K562 (cell line): ENCODE data around the gene PEDS1. TPM values are rescaled to one million over a fixed set of nuclear protein-coding genes. Genes with fewer than 3 reads are reported as not detected.

ENCODE experiments used
- CCAR2 ChIP-seq: fragments of 200-400 bp; formaldehyde crosslinking; IDR thresholded peaks from 2 replicates; pipeline ENCODE4 v1.6.1; 2017; ENCODE audit warnings: mild to moderate bottlenecking, low read depth, low read length
- ESRRA ChIP-seq: fragments of 450-650 bp; IDR thresholded peaks from 2 replicates; pipeline ENCODE4 v1.6.1; 2014; ENCODE audit warnings: low read depth, mild to moderate bottlenecking, moderate library complexity, borderline replicate concordance
- EZH2 ChIP-seq: IDR thresholded peaks from 2 replicates; pipeline ENCODE4 v1.6.1; 2012; ENCODE audit warnings: low read depth, mild to moderate bottlenecking, inconsistent platforms, low read length, borderline replicate concordance
- FOXJ2 ChIP-seq: fragments of 200-800 bp; sonication (Bioruptor generic); IDR thresholded peaks from 2 replicates; pipeline ENCODE4 v1.6.1; 2016; ENCODE audit warnings: missing genetic modification characterization, missing compliant biosample characterization
- HDAC2 ChIP-seq: fragments of 450-650 bp; IDR thresholded peaks from 2 replicates; pipeline ENCODE4 v1.6.1; 2016; ENCODE audit warnings: mild to moderate bottlenecking
- HSF4 ChIP-seq: fragments of 250-450 bp; sonication (Bioruptor Pico); IDR thresholded peaks from 2 replicates; pipeline ENCODE4 v2.1.2; 2022; ENCODE audit warnings: mild to moderate bottlenecking, moderate library complexity, borderline replicate concordance
- MITF ChIP-seq: IDR thresholded peaks from 2 replicates; pipeline ENCODE4 v1.6.1; 2014; ENCODE audit warnings: antibody characterized with exemption
- MTA3 ChIP-seq: fragments of 450-650 bp; formaldehyde crosslinking; IDR thresholded peaks from 2 replicates; pipeline ENCODE4 v1.6.1; 2017; ENCODE audit warnings: mild to moderate bottlenecking, borderline replicate concordance
- MYNN ChIP-seq, 2 experiments: sonication (generic); formaldehyde crosslinking in 1 of 2; IDR thresholded peaks; 2 replicates each; pipeline versions ENCODE4 v1.5.0 to v1.6.1; 2016 to 2020; ENCODE audit warnings: antibody characterized with exemption in 1 of 2, missing genetic modification reagents in 1 of 2
- NFXL1 ChIP-seq: fragments of 450-650 bp; formaldehyde crosslinking; IDR thresholded peaks from 2 replicates; pipeline ENCODE4 v1.4.0; 2021; ENCODE audit warnings: mild to moderate bottlenecking
- NR2F6 ChIP-seq: fragments of 450-650 bp; formaldehyde crosslinking; IDR thresholded peaks from 2 replicates; pipeline ENCODE4 v1.4.0; 2020; ENCODE audit warnings: mild to moderate bottlenecking
- PURB ChIP-seq: sonication (generic); formaldehyde crosslinking; IDR thresholded peaks from 2 replicates; pipeline ENCODE4 v1.9.0; 2021; ENCODE audit warnings: low read depth, mild to moderate bottlenecking, missing genetic modification reagents
- RERE ChIP-seq: sonication (generic); formaldehyde crosslinking; IDR thresholded peaks from 2 replicates; pipeline ENCODE4 v1.8.0; 2023; ENCODE audit warnings: missing genetic modification reagents, mild to moderate bottlenecking, borderline replicate concordance
- SIRT6 ChIP-seq: IDR thresholded peaks from one replicate; pipeline ENCODE4 v1.6.1; 2012; ENCODE audit warnings: low read depth, mild to moderate bottlenecking, control low read depth, inconsistent platforms, low read length, moderate library complexity
- SP1 ChIP-seq: sonication (generic); formaldehyde crosslinking; IDR thresholded peaks from 2 replicates; pipeline ENCODE4 v1.8.1; 2022; ENCODE audit warnings: mild to moderate bottlenecking, missing genetic modification reagents
- SUPT5H ChIP-seq: fragments of 450-650 bp; IDR thresholded peaks from 2 replicates; pipeline ENCODE4 v1.6.1; 2016
- TAF7 ChIP-seq: fragments of 450-650 bp; IDR thresholded peaks from 2 replicates; pipeline ENCODE4 v1.6.1; 2016; ENCODE audit warnings: missing genetic modification characterization, missing compliant biosample characterization
- TEAD1 ChIP-seq, 2 experiments: fragments of 450-650 bp in 1 of 2; sonication (generic) in 1 of 2; formaldehyde crosslinking; IDR thresholded peaks; 2 replicates each; pipeline versions ENCODE4 v1.4.0 to v1.8.0; 2020 to 2022; ENCODE audit warnings: mild to moderate bottlenecking in 2 of 2, missing genetic modification reagents in 1 of 2
- XRCC5 ChIP-seq: fragments of 200-400 bp; formaldehyde crosslinking; IDR thresholded peaks from 2 replicates; pipeline ENCODE4 v1.6.1; 2017; ENCODE audit warnings: low read depth, mild to moderate bottlenecking, low read length
- ZNF311 ChIP-seq: fragments of 250-450 bp; sonication (Bioruptor Pico); IDR thresholded peaks from 2 replicates; pipeline ENCODE4 v1.4.0; 2020; ENCODE audit warnings: mild to moderate bottlenecking, moderate library complexity
- ZNF354B ChIP-seq: fragments of 250-450 bp; sonication (Bioruptor Pico); IDR thresholded peaks from 2 replicates; pipeline ENCODE4 v1.4.0; 2020
- polyA plus RNA-seq, 8 experiments: library from polyadenylated mRNA; depleted of rRNA in 4 of 8; stranded (reverse) in 5 of 8; unstranded in 3 of 8; fragments of >200 nt; fragmentation: Nextera tagmentation in 2 of 8; fragmentation: Illumina TruSeq in 1 of 8; extraction: Ambion mirVana in 2 of 8; extraction: Trizol in 1 of 8; gene quantifications; 2 replicates each; pipeline versions ENCODE4 v1.2.1 to v1.2.3, GENCODE V29; 2011 to 2014; ENCODE audit warnings: inconsistent platforms in 1 of 8, missing spikeins in 1 of 8
- total RNA-seq, 7 experiments: library from RNA; depleted of rRNA in 6 of 7; stranded (reverse); fragments of >200 nt in 6 of 7; fragmentation: Illumina TruSeq in 2 of 7; extraction: Trizol in 2 of 7; gene quantifications; 2 replicates each; pipeline versions ENCODE4 v1.2.1 to v1.2.3, GENCODE V29; 2011 to 2021; ENCODE audit warnings: low replicate concordance in 1 of 7

The PEDS1 gene
- total and polyA plus RNA-seq, 9 of the 15 experiments (the other 6 are each of a cell fraction or from before 2014, with no cell fraction given), result 2.9 to 38.5 (median 24.2) TPM

GRCh38 chr20:50192364-50193198 is 39.1 kb upstream of the PEDS1 start (continued):
- TF ChIP-seq HSF4 (CRISPR knock-in tag), result no peak
- TF ChIP-seq FOXJ2 (tag), result peak; percentile 88
- TF ChIP-seq NFXL1 (CRISPR knock-in tag), result no peak
- TF ChIP-seq MTA3, result no peak; the same call in 1 of the 2 replicates
- no peak for TF ChIP-seq SP1 (CRISPR knock-in tag)
- no peak for TF ChIP-seq MYNN (IDR thresholded peaks at IDR 0.05)
- no peak for TF ChIP-seq MYNN (CRISPR knock-in tag; IDR thresholded peaks at IDR 0.05)
- peak; percentile 30; the same call in 1 of the 2 replicates for TF ChIP-seq SUPT5H
- no peak for TF ChIP-seq NR2F6 (CRISPR knock-in tag)
- TF ChIP-seq TAF7, result no peak; the same call in 1 of the 2 replicates
- no peak for TF ChIP-seq ZNF354B
- TF ChIP-seq HDAC2, result peak; percentile 53; the same call in 1 of the 2 replicates
- TF ChIP-seq CCAR2, result no peak
- 0 out of 4 replicates have a peak, but pooled peaks of 1 of the 2 experiments have one; percentile 14 for TF ChIP-seq TEAD1 (CRISPR knock-in tag; IDR thresholded peaks at IDR 0.05)
- no peak for TF ChIP-seq ESRRA
- TF ChIP-seq RERE, result no peak
- no peak for TF ChIP-seq EZH2
- no peak for TF ChIP-seq SIRT6
- TF ChIP-seq PURB, result no peak
- peak; percentile 51; the same call in 1 of the 2 replicates for TF ChIP-seq MITF
- TF ChIP-seq XRCC5, result no peak
- TF ChIP-seq ZNF311 (CRISPR knock-in tag), result no peak
